ENCODE data around the gene TSGA10IP.

The TSGA10IP gene

DNA sequence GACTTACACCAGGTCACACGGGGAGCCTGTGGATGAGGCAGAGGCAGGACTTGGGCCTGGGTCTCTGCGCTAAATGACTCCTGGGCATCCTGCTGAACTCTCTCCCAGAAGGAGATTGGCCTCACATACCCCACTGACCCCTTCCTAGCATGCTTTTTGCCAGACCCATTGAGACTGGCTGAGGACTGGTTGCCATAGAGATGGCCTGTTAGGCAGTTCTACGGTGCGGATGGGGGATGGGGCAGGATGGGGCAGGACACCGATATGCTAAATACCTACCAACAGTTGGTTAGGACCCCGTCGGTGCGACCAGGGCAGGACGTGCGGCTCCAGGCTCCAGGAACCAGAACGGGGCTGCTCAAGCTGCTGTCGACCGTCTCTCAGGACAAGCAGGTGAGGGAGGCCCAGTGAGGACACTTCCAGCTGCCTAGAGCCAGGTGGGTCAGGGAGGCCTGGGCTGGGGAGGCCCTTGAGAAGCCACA, at the start of gene TSGA10IP:
Gene TSGA10IP (plus strand): TSS at position 51 of the 482 bp plus-strand sequence. CDS start 196 bp downstream, at position 247.
- in situ Hi-C loops (cut with MboI; ENCODE audit: low sequenced_read_pairs), result no loop called here

DNA sequence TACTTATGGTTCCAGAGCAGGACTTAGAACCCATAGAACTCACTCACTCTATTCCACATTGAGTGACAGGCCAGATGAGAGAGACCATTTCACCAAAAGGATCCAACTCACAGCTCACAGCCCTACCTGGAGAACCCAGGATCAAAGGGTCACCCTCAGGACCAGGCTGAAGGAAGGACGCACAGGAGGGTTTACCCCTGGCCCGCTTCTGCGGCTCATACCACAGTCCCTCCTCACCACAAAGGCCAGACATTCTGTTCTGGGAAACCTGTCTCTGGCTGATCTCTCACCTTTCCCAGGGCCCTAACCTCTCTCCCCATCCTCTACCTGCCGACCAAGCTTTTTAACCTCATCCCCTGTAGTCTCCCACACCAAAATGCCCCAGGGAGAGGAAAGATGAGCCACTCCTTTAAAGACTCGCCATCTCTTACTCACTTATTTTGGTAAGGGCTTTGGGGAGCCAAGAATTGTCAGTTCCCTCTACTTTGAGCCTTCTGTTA, 49.7 kb upstream of the TSGA10IP start:
- in situ Hi-C loops (cut with MboI; ENCODE audit: low sequenced_read_pairs), result no loop called here

DNA sequence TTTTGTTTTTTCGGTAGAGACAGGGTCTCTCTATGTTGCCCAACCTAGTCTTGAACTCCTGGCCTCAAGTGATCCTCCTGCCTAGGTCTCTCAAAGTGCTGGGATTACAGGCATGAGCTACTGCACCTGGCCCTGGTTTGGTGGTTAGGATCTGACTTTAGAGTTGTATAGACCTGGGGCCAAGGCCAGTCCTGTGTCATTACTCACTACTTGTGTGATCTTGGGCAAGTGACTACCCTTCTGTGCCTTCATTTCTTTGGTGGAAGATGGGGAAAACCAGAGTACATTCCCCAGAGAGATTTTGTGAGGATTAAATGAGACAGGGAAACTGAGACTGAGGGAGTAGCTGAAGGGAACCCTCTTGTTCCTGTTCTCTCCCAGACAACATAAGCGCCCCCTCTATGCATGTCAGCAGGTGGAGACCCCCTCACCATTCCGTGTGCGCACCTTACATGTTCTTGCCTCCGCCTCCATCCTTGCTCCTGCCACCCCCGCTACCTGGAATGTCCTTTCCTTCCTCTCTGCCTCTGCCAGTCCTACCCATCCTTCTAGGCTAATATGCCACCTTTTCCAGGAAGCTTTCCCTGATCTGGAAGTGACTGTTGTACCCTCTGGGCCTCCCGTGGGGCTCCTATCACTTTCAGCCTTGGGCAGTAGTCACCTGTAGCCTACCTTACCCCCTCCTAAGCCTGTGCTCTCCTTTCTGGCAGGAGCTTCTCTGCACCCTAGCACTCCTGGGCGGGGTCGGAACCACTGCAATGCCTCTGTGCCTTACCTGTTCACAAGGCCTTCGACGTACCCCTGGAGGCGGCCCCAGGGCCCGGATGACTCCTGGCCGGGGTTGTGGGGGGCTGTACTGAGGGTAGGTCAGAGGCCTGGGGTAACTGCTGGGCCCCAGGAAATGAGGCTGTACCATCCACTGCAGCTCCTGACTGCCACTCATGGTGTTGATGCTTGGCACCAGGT, 49.0 kb upstream of the TSGA10IP start:
- in situ Hi-C loops (cut with MboI; ENCODE audit: low sequenced_read_pairs), result no loop called here

DNA sequence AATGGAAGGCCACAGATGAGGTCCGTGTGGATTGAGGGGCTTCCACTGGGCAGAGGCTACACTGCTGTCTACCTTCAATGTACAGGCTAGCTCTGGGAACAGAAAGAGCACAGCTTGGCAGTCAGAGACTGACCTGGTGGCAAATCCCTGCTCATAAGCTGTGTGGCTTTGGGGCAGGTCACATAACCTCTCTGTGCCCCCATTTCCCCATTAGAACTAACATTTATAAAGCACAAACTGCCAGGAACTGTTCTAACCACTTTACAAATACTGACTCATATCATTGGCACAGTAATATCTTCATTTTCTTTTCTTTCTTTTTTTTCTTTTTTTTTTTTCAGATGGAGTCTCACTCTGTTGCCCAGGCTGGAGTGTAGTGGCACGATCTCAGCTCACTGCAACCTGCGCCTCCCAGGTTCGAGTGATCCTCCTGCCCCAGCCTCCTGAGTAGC, 48.2 kb upstream of the TSGA10IP start:
- in situ Hi-C loops (cut with MboI; ENCODE audit: low sequenced_read_pairs), result no loop called here

DNA sequence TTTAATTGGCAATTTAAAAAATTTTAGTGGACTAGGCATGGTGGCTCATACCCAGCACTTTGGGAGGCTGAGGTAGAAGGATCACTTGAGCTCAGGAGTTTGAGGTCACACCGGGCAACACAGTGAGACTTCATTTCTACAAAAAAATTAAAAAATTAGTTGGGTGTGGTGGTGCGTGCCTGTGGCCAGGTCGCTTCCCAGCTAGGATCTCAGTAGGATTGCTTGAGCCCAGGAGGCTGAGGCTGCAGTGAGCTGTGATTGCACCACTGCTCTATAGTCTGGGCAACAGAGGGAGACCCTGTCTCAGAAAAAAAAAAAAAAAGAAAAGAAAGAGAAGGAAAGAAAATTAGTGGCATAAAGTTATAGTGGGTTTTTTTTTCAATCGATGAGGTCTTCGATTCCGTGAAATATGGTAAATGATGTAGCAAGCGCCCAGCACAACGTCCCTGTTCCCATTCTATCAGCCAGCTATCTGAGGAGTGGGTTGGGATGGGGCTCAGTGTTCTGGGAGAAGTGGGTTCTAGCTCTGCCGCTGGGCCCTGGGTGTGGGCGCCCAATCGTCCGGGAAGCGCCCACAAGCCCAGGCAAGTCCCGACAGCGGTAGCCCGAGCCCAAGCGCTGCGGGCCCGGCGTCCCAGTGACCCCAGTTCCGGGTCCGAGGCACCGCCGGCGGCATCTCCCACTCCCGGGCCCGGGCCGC, 46.5 kb upstream of the TSGA10IP start:
- in situ Hi-C loops (cut with MboI; ENCODE audit: low sequenced_read_pairs), result no loop called here

DNA sequence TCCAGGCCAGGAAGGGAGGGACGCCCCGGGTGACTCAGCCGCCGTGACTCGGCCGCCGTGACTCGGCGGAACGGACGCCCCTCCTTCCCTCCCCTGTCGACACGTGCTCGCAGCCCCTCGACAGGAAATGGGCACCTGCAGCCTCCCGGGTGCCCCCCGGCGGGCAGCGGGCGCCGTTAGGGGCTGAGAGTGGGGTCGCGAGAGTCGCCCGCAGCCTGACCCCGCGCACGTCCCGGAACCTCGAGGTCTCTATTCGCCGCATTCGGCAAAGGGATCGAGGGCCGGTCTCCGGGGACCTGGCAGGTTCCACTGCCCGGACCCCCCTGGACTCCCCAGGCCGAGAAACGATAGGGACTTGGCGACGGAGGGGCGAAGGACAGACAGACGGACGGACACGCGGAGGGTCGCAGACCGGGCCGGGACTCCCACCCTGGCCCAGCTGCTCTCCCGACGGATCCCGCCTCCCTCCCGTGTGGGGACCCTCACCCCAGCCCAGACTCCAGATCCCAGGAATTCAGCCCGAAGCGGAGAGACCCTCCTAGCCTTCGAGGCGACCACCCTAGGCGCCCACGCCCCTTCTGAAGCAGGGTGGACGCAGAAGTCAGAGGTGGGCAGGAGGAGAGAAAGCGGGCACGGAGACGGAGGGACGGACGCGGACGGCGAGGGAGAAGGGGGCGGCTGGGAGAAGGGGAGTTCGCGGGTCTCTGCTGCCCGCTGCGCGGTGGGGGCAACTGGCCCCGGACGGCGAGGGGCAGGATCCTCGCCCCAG, 45.7 kb upstream of the TSGA10IP start:
- in situ Hi-C loops (cut with MboI; ENCODE audit: low sequenced_read_pairs), result no loop called here

DNA sequence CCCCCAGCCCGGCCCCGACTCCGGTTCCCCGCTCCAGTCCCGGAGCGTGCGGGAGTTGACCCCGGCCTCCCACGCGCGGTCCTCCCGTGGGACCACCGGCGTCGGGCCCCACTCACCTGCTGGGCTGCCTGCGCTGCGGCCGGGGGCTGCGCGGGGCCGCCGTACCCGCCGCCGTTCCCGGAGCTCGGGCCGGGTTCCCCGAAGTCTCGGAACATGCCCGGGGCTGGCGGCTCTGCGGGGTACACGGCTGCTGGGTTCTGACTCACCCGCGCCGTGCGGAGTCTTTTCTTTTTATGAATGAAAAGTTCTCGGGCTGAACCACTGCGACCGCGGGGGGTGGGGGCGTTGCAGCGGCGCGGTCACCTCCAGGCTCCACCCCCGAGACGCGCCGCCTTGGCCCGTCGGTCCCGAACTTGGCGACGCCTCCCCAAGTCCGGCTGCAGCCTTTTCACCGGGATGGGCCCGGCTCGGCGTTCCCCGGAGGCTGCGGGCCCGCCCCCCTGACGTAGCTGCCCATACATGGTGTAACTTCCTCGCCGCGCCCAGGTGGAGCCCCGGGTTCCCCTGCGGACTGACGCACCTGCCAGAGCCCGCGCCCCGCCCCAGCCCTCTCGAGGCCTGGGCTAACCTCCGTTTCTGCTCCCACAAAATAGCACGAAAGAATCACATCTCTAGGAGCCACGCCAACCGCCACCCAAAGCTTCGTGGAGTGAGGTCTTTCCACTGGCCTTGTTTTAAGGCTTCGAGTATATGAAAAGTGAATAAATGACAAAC, 45.0 kb upstream of the TSGA10IP start, which contains the start of gene FOSL1:
Gene FOSL1 (minus strand): TSS at position 264 of the 774 bp plus-strand sequence. CDS start 49 bp downstream, at position 215.
- in situ Hi-C loops (cut with MboI; ENCODE audit: low sequenced_read_pairs), result no loop called here

DNA sequence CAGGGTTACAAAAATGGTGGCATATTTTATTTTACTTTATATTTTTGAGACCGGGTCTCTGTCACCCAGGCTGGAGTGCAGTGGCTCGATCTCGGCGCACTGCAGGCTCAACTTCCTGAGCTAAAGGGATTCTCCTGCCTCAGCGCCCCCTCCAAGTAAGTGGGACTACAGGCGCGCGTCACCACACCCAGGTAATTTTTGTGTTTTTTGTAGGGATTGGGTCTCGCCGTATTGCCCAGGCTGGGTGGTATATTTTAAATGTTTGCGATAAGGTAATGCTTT, 44.4 kb upstream of the TSGA10IP start:
- in situ Hi-C loops (cut with MboI; ENCODE audit: low sequenced_read_pairs), result no loop called here

DNA sequence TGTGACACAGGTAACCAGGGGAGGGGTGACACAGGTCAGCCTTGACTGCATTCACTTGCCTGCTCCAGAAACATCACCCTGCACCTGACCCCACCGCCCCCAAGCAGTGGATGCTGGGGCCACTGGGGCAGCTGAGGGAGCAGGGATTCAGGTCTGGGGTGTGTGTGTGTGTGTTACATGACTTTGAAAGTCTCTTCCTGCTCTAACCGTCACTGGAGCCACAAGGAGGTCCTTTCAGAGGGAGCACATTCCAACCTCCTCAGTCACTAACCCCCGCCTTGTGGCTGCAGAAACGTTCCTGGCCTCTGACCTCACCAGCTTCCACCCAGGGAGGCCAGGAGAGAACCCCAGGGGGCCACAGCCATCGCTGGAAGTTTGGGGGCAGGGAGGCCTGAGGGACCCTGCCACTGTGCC, 42.2 kb upstream of the TSGA10IP start:
- in situ Hi-C loops (cut with MboI; ENCODE audit: low sequenced_read_pairs), result no loop called here

DNA sequence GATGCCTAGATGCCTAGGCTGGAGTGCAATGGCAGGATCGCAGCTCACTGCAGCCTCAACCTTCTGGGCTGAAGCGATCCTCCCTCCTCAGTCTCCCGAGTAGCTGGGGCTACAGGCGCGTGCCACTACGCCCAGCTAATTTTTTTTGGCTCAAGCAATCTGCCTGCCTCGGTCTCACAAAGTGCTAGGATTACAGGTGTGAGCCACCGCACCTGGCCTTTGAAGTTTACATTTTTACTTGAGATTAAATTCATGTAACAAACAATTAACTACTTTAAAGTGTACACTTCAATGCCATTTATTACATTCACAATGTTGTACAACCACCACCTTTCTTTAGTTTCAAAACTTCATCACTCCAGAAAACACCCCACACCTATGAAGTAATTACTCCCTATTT, 41.6 kb upstream of the TSGA10IP start:
- in situ Hi-C loops (cut with MboI; ENCODE audit: low sequenced_read_pairs), result no loop called here

DNA sequence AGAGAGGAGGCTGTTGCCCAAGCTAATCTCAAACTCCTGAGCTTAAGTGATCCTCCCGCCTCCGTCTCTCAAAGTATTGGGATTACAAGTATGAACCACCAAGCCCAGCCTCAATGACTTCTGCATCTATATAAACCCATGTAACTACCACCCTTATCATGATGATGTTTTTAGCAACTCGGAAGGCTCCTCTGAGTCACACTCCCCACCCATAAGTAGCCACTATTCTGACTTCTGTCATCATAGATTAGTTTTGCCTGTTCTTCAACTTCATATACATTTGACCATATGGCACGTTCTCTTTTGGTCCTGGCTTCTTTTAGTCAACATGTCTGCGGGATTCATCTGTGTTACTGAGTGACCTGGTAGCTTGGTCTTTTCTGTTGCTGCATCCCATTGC, 38.7 kb upstream of the TSGA10IP start:
- in situ Hi-C loops (cut with MboI; ENCODE audit: low sequenced_read_pairs), result no loop called here

DNA sequence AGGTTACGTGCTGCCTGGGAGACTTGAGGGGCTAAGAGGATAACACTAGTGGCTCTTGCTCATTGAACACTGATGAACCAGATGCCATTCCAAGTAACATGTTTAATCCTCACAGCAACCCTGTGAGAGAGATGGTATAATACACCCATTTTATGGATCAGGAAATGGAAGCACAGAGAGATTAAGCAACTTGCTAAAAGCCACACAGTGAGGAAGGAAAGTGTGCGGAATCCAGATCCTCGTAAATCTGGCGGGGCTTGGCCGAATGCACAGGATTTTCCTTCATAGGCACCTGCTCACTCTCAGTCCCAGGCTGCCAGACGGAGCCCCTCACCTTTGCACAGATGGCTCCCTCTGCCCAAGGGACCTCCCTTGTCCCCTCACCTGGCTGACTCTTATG, 37.4 kb upstream of the TSGA10IP start:
- in situ Hi-C loops (cut with MboI; ENCODE audit: low sequenced_read_pairs), result no loop called here

DNA sequence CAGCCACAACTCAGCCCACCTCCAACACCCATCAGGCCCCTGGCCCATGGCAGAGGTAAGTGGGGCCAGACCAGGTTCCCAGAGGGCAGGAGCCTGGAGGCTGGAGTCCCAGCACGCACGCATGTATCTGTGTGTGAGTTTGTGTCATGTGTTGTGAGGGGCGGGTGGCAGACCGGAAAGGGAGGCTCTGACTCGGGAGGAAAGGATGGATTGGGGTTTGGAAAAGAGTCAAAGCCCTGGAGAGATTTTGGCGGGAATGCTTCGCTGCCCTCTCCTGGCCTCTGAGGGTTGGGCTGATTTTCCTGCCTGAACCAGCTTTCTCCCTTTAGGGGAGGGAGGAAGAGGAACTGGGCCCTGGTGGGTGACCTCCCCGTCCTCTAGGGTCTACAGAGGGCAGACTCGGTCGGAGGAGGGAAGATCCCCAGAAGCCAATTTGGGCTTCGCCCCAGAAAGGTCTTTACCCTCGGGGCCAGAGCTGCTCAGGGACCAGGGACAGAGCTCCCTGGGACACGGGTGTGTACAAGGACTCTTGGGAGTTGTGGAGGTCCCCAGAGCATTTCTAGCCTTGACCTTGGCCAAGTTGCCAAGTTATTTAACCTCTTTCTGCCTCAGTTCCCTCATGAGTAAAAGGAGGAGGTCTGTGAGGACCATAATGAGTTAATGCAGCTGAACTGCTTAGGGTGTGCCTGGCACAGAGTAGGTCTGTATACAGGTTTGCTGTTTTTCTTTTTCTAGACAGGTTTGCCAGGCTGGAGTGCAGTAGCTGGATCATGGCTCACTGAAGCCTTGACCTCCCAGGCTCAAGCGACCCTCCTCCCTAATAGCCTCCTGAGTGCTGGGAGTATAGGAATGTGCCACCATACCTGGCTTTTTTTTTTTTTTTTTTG, 33.4 kb upstream of the TSGA10IP start:
- in situ Hi-C loops (cut with MboI; ENCODE audit: low sequenced_read_pairs), result no loop called here

DNA sequence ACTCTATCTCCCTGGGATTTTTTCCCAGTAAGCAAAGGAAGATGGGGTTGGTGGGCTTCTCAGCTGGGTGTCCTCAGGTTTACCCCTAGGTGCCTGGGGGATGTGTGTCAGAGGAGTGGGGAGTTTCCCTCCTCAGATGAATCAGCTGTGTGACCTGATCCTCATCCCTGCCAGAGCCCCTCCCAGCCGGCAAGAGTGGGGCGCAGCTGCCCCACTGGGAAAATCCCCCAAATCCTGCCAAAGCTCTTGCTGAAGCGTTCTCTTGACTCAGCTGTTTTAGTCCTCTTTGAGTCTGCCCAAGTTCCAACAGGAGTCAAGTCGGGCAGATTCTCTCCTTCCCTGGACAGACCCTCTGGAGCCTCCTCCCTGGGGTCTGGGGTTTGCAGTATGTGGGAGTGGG, 32.4 kb upstream of the TSGA10IP start:
- in situ Hi-C loops (cut with MboI; ENCODE audit: low sequenced_read_pairs), result no loop called here

DNA sequence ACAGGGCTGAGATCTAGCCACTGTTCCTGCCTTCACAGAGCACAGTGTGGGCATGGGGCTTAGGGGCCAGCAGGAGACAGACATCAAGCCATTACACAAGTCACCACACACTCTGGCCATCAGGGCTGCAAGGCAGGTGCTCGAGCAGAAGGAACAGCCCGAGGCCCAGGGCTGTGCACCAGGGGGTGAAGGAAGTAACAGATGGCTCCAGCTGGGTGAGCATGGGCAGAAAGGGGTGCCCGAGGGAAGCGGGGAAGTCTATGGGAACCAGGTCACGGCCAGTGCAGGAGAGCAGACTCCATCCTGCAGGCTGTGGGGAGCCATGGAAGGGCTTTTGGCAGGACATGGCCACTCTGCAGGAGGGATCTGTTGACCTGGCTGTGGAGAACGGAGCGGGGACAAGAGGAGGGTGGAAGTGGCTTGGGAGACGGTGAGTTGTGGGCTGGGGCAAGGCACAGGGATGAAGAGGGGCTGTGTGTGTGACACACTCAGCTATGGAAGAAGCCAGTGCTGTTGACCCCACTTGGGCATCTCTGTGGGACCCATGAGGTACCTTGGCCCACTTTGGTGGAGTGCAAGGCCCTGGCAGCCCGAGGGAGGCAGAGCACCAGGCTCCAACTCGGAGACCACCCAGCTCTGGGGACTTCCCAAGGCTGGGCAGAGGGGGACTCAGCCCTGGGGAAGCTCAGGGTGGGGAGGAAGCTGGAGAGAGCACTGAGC, 30.0 kb upstream of the TSGA10IP start:
- in situ Hi-C loops (cut with MboI; ENCODE audit: low sequenced_read_pairs), result no loop called here

DNA sequence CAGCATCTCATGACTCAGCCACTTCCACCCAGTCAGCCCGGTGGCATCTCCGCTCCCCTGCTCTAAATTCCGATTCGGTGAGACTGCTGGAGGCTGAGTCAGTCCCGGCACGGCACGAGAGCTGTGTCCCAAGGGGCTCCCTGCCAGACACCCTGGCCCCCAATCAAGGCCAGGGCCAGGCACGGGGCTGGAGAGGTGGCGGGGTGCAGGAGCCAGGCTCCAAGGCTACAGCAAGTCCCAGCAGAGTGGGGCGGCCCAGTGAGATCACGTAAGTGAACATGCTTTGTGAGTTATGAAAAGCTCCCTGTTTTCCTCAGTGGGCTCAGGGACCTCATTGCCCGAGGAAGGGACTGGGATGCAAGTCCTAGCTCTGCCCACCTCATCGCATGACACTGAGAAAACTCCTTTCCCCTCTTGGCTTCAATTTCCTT, 29.4 kb upstream of the TSGA10IP start:
- in situ Hi-C loops (cut with MboI; ENCODE audit: low sequenced_read_pairs), result no loop called here

DNA sequence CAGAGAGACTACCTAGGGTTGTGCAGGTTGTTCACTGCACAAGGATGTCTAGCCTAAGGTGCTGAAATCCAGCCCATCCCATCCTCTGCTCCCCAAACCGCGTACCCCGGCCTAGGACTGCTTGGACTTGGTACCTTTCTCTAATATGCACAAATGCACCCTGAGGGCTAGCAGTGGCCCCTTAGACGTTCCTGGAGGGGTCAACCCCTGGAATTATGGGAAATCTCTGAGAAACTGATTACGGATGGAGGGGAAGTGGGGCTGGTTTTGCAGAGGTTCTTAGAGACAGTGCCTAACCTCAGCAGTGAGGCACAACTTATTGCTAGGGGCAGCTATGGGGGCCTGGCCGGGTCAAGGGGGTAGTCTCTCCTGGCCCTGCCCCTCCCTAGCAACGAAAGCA, 28.9 kb upstream of the TSGA10IP start:
- in situ Hi-C loops (cut with MboI; ENCODE audit: low sequenced_read_pairs), result no loop called here

DNA sequence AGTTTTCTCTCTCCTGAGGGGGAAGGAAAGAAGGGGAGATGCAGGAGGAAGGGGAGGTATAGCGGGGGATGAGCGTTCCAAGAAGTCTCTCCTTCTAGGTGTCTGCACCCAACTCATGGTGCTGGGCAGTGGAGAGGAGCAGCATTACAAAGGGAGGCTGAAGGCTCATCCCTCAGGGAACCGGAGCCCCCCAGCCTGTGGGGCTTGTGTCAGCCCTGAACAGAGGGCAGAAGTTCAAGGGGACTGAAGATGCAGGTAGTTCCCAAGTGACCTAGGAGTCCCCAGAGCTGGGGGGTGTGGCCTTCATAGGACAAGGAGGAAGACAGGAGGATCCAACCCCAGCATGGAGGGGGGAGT, 28.2 kb upstream of the TSGA10IP start:
- in situ Hi-C loops (cut with MboI; ENCODE audit: low sequenced_read_pairs), result no loop called here
